SU-DHL-6 (cell line): ENCODE results near the gene RPGRIP1L.

Source experiments
- EZH2phosphoT487 ChIP-seq: fragments of 200-600 bp; sonication (generic), shearing (Covaris generic); conservative IDR thresholded peaks from 2 replicates; pipeline ENCODE4 v1.6.1; 2018; ENCODE audit warnings: mild to moderate bottlenecking, antibody characterized with exemption, low read length, moderate library complexity, mixed read lengths
- TF ChIP-seq, protein P1 (sequence below): fragments of 200-600 bp; sonication (generic); IDR thresholded peaks from one replicate; pipeline ENCODE4 v1.5.1; 2017; ENCODE audit warnings: antibody characterized with exemption, mild to moderate bottlenecking, low read length, moderate library complexity; ENCODE audit not compliant: insufficient read depth, poor library complexity, severe bottlenecking

DNA sequence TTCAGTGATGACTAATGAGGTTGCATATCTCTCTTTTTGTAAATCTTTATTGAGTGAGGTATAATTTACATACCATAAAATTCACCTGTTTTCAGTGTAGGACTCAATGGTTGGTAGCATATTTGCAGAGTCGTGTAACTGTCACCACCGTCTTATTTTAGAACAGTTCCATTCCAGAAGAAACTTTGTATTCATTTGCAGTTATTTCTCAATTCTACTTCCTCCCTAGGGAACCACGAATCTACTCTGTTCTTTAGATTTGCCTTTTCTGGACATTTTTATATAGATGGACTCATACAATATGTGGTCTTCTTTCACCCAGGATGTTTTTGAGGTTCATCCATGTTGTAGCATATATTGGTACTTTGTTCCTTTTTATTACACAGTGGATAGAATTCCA lies 4.0 kb upstream of the RPGRIP1L start:
- TF ChIP-seq, protein P1, sequence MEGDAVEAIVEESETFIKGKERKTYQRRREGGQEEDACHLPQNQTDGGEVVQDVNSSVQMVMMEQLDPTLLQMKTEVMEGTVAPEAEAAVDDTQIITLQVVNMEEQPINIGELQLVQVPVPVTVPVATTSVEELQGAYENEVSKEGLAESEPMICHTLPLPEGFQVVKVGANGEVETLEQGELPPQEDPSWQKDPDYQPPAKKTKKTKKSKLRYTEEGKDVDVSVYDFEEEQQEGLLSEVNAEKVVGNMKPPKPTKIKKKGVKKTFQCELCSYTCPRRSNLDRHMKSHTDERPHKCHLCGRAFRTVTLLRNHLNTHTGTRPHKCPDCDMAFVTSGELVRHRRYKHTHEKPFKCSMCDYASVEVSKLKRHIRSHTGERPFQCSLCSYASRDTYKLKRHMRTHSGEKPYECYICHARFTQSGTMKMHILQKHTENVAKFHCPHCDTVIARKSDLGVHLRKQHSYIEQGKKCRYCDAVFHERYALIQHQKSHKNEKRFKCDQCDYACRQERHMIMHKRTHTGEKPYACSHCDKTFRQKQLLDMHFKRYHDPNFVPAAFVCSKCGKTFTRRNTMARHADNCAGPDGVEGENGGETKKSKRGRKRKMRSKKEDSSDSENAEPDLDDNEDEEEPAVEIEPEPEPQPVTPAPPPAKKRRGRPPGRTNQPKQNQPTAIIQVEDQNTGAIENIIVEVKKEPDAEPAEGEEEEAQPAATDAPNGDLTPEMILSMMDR, result no peak
- TF ChIP-seq EZH2phosphoT487, result no peak
